ENCODE measurements around the gene GPRIN2.
"Not testable (repeated sequence)": the region's sequence is repeated elsewhere in the genome, so short reads cannot be mapped to it uniquely, and the experiment has no call there.

The GPRIN2 gene

DNA sequence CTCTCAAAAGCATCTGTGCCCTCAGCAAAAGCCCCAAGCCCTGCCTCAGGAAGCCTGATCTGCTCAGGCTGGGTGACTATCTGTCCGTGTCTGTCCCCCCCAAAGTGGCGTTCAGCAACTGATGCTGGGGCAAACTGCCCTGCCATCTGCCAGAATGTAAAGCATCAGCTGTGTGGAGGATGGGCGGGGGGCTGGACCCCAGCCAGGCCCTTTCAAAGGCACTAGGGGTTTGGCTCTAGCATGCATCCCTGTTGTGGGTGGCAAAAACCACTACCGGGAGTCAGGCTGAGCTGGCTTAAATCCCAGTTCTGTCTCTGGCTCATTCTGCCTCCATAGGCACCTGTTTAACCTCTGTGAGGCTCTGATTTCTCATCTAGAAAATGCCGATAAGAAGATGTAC, 35.5 kb downstream of the GPRIN2 start:
- DNase-seq (ENCODE audit: low read depth in 2 of 2) = no peak

GRCh38 chr10:46520381-46520780, 36.1 kb downstream of the GPRIN2 start:
- DNase-seq (ENCODE audit: low read depth in 2 of 2) = no peak

DNA sequence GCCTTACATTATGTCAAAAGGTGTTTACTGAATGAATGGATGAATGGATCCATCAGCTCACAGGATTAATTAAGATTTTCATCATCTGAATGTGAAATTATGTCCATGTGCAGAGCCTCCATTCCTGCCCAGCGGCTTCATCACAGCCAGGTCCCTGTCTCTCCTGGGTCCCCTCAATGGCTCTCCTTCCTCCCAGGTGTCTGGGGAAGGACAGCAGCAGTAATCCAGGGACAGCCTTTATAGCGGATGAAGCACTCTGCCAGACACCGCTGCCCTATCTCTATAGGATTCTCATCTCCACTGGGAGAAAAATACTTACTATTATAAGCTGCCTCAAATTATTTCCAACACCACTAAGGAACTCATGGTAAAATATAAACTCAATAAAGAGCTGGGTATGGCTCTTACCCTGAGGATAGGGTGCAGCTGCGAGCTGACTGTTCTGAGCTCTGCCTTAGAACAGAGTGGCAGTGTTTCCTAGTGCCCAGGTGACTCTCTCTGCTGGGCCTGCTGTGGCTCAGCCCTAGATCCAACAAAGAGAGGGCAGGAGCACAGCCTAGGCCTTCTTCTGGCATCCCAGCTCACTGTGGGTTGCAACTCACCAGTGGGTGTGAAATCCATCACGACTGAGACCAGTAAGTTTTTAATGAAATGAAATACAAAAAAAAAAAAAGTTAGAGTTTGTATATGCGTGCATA, 38.3 kb downstream of the GPRIN2 start:
- DNase-seq (ENCODE audit: low read depth in 2 of 2) = no peak

GRCh38 chr10:46517541-46517940, 38.9 kb downstream of the GPRIN2 start:
- no peak for DNase-seq (ENCODE audit: low read depth in 2 of 2)

DNA sequence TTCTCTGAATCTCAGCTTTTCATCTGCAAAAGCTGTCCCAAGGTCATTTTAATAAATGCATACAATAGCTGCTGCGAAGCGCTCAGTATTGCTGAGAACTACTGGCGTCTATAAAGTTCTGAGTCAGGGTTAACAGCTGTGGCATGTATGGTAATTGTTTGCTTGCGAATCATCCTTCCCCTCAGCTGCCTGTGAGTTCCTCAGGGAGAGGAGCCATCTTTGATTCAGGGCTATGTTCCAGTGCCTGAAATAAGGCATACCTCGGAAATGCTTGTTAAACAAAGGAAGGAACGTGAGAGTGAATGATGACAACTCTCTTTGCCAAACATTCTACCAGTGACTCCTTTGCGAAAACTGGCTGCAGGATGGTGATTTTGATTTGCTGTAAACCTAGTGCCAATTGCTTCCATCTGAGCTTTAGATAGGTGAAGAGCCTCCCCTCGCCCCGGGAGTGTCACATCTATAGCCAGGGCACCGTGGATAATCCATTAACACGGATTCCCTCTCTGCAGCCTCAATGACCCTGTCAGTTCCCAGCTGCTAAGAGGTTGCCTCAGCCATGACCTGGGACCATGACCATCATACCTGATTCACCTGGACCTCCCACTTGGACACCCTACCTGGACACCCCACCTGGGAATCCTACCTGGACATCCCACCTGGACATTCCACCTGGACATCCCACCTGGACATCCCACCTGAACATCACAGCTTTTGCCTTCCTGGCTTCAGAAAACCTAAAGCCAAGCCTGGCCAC, 39.6 kb downstream of the GPRIN2 start:
- DNase-seq (ENCODE audit: low read depth in 2 of 2) = no peak

DNA sequence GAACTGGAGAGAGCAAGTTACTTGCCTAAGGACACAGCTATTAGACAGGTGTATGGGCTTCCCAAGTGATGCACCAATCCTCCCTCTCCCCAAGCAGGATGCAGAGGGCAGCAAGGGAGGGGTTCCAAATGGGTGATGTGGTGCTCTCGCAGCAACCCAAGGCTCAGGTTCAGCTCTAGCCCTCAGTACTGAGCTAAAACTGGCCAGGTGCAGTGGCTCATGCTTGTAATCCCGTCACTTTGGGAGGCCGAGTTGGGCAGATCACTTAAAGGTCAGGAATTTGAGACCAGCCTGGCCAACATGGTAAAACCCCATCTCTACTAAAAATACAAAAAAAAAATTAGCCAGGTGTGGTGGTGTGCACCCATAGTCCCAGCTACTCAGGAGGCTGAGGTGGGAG, 40.7 kb downstream of the GPRIN2 start:
- DNase-seq (ENCODE audit: low read depth in 2 of 2) = no peak

DNA sequence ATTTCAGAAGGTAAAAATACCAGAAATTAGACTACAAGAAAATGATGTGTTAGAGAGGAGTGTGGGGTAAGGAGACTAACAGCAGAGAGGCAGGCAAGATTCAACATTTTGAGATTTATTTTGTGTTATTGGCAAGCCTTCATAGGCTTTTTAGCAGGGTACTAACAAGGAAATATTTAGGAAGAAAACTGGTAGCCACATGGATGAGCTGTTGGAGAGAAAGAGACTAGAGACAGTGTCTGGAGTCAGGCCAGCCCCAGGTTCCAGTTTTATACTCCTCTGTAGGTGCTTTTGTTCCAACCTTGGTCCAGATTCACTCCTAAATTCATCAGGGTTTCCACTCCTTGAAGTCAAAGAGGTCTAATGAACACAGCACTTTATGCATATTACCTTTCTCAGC, 41.1 kb downstream of the GPRIN2 start:
- no peak for DNase-seq (ENCODE audit: low read depth in 2 of 2)

DNA sequence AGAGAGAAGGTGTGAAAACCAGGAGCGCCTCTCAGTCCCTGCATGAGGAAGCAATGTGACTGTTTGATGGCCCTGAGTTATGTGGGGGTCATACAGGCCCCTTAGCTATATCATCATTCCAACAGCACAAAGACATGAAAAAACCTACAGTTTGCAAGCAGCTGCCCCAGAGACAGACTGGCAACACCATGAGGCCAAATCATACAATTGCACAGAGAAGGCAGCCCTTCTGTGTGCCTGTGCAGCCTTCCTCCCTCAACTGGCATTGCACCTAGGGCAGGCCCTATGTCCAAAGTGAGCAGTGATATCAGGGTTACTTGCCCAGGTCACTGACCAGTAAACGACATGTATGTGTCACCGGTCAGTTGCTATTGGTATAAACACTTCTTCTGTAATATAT, 41.6 kb downstream of the GPRIN2 start:
- no peak for DNase-seq (ENCODE audit: low read depth in 2 of 2)

- DNase-seq (ENCODE audit: low read depth in 2 of 2) = no peak
Measured at GRCh38 chr10:46514431-46514861, 42.0 kb downstream of the GPRIN2 start.

DNA sequence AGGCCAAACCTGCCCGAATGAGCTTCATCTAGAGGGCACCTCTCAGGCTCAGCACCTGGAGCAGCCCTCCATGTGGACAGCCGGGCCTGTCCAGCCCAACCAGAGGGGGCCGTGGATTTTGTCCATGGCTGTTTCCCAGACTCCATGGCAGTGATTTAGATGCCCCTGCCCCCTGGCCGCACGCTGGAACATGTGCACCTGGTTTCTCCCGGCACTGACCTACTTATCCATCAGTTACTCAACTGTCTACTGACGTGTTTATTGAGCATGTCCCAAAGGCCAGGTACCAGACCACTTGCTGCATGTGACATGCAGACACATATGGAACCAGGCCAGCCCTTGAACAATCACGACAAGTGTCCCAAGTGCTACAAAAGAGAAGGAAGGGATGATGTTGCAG, 43.1 kb downstream of the GPRIN2 start:
- not testable (repeated sequence) for DNase-seq (ENCODE audit: low read depth in 2 of 2)

- DNase-seq (ENCODE audit: low read depth in 2 of 2) = not testable (repeated sequence)
Measured at GRCh38 chr10:46512725-46513124, 43.7 kb downstream of the GPRIN2 start.

DNA sequence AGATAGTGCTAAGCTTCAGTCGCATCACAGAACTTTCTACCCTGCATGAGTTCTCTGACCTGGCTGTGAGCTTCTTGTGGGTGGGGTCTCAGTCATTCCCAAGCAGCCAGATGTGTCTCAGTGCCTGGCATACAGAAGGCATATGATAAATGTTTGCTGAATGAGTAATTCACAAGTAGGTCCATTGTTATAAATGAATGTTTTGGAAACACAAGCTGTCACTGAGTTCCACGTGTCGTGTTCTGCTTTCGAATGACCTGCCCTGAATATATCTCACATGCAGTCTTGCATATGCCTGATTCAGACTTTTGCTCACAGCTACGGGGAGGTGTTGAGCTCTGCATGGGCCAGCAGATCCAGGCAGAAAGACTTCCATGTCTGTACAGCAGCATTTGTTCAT, 44.5 kb downstream of the GPRIN2 start:
- DNase-seq (ENCODE audit: low read depth in 2 of 2) = not testable (repeated sequence)
